SK-N-SH (cell line): ENCODE measurements around the gene DMD. TPM values are rescaled to one million over a fixed set of nuclear protein-coding genes. Genes with fewer than 3 reads are reported as not detected.

Experiments
- CTCF ChIA-PET: fragments of 300-600, 350-600 bp; formaldehyde crosslinking; extraction: SDS; loops from one replicate; lab custom pipeline; 2021; lab: Yijun Ruan, JAX
- POLR2A ChIA-PET: fragments of 350-600 bp; sonication (Branson Sonifier 250); formaldehyde crosslinking; extraction: SDS; loops from one replicate; lab custom pipeline; 2020; ENCODE audit warnings: antibody characterized with exemption, inconsistent platforms; lab: Yijun Ruan, JAX
- DNase-seq: peaks from one replicate; pipeline ENCODE4 v3.0.0; 2012
- H2AFZ ChIP-seq: fragments of 200-600 bp; sonication (generic); 2 replicates; pipeline ENCODE4 v1.8.1; 2016; ENCODE audit warnings: antibody characterized with exemption, mild to moderate bottlenecking, low read depth
- H3F3A ChIP-seq: fragments of 200-600 bp; sonication (generic); replicated peaks from 2 replicates; pipeline ENCODE3; 2016; ENCODE audit warnings: antibody characterized with exemption, mild to moderate bottlenecking; ENCODE audit not compliant: insufficient read depth
- H3K27ac ChIP-seq, 2 experiments: fragments of 200-500 bp in 1 of 2; fragments of 200-600 bp in 1 of 2; sonication (Bioruptor generic) in 1 of 2; sonication (generic), shearing (Covaris generic) in 1 of 2; 2 replicates each; pipeline versions ENCODE4 v1.5.1 to v1.6.1; 2014 to 2016; ENCODE audit warnings: low read depth in 2 of 2, inconsistent platforms in 1 of 2, low read length in 1 of 2, mild to moderate bottlenecking in 1 of 2, mixed read lengths in 1 of 2
- H3K27me3 ChIP-seq: fragments of 200-600 bp; sonication (generic), shearing (Covaris generic); 2 replicates; pipeline ENCODE4 v1.6.1; 2016; ENCODE audit warnings: mixed run types; ENCODE audit not compliant: insufficient read depth
- H3K36me3 ChIP-seq, 2 experiments: fragments of 200-500 bp in 1 of 2; fragments of 200-600 bp in 1 of 2; sonication (Bioruptor generic) in 1 of 2; sonication (generic) in 1 of 2; replicated peaks in 1 of 2; 2 replicates each; pipeline versions ENCODE3 to v1.5.1; 2014 to 2016; ENCODE audit warnings: low read length in 1 of 2, mild to moderate bottlenecking in 1 of 2; ENCODE audit not compliant: insufficient read depth in 2 of 2, control insufficient read depth in 1 of 2
- H3K4me1 ChIP-seq, 2 experiments: fragments of 200-500 bp in 1 of 2; fragments of 200-600 bp in 1 of 2; sonication (Bioruptor generic) in 1 of 2; sonication (generic), shearing (Covaris generic) in 1 of 2; 2 replicates each; pipeline versions ENCODE4 v1.5.1 to v1.6.1; 2014 to 2016; ENCODE audit warnings: low read depth in 1 of 2, low read length in 1 of 2, mixed run types in 1 of 2; ENCODE audit not compliant: insufficient read depth in 2 of 2, control insufficient read depth in 1 of 2
- H3K4me2 ChIP-seq: fragments of 200-600 bp; sonication (generic), shearing (Covaris generic); 2 replicates; pipeline ENCODE4 v1.6.1; 2017; ENCODE audit warnings: mixed run types
- H3K4me3 ChIP-seq, 2 experiments: fragments of 200-500 bp in 1 of 2; fragments of 200-600 bp in 1 of 2; sonication (Bioruptor generic) in 1 of 2; sonication (generic), shearing (Covaris generic) in 1 of 2; 2 replicates each; pipeline versions ENCODE4 v1.5.1 to v1.8.1; 2014 to 2016; ENCODE audit warnings: low read depth in 2 of 2, inconsistent platforms in 1 of 2, low read length in 1 of 2, mild to moderate bottlenecking in 1 of 2, mixed read lengths in 1 of 2, moderate library complexity in 1 of 2
- H3K79me2 ChIP-seq: fragments of 200-600 bp; sonication (generic); 2 replicates; pipeline ENCODE4 v1.8.1; 2017; ENCODE audit warnings: mild to moderate bottlenecking; ENCODE audit not compliant: insufficient read depth
- H3K9ac ChIP-seq: fragments of 200-600 bp; sonication (generic); 2 replicates; pipeline ENCODE4 v1.6.1; 2017; ENCODE audit warnings: mixed run types
- H3K9me2 ChIP-seq: fragments of 200-600 bp; sonication (generic); 2 replicates; pipeline ENCODE4 v1.6.1; 2017; ENCODE audit warnings: mixed run types
- H3K9me3 ChIP-seq: fragments of 200-600 bp; sonication (generic); 2 replicates; pipeline ENCODE4 v1.6.1; 2017; ENCODE audit warnings: mixed run types, mild to moderate bottlenecking, moderate library complexity
- H4K20me1 ChIP-seq: fragments of 200-600 bp; sonication (generic); 2 replicates; pipeline ENCODE4 v1.6.1; 2017; ENCODE audit warnings: mild to moderate bottlenecking, mixed run types; ENCODE audit not compliant: insufficient read depth
- CTCF ChIP-seq: fragments of 200-600 bp; sonication (generic); IDR thresholded peaks from 2 replicates; pipeline ENCODE4 v1.6.1; 2017; ENCODE audit warnings: antibody characterized with exemption, mild to moderate bottlenecking, moderate library complexity
- ELF1 ChIP-seq: IDR thresholded peaks from 2 replicates; pipeline ENCODE4 v1.4.0; 2012
- EP300 ChIP-seq, 2 experiments: IDR thresholded peaks; 2 replicates each; pipeline versions ENCODE4 v1.4.0 to v1.6.1; 2012; ENCODE audit warnings: borderline replicate concordance in 1 of 2, low read depth in 1 of 2, low read length in 1 of 2
- FOSL2 ChIP-seq: IDR thresholded peaks from 2 replicates; pipeline ENCODE4 v1.4.0; 2012; ENCODE audit warnings: low read depth, mild to moderate bottlenecking, moderate library complexity, borderline replicate concordance
- FOXJ3 ChIP-seq: sonication (generic); formaldehyde crosslinking; IDR thresholded peaks from 2 replicates; pipeline ENCODE4 v1.5.1; 2020; ENCODE audit warnings: mild to moderate bottlenecking, missing genetic modification reagents
- IRF3 ChIP-seq: fragments of 150-350 bp; IDR thresholded peaks from 2 replicates; pipeline ENCODE4 v1.6.1; 2016; ENCODE audit warnings: mild to moderate bottlenecking, low read depth, low read length
- JUND ChIP-seq: IDR thresholded peaks from 2 replicates; pipeline ENCODE4 v1.4.0; 2012
- NFIC ChIP-seq: IDR thresholded peaks from 2 replicates; pipeline ENCODE4 v1.4.0; 2012; ENCODE audit warnings: borderline replicate concordance
- NRF1 ChIP-seq: IDR thresholded peaks from 2 replicates; pipeline ENCODE4 v1.6.1; 2012; ENCODE audit warnings: low read depth, mild to moderate bottlenecking, low read length
- POLR2AphosphoS5 ChIP-seq: IDR thresholded peaks from 2 replicates; pipeline ENCODE4 v1.6.1; 2012; ENCODE audit warnings: low read depth, low read length
- RAD21 ChIP-seq: IDR thresholded peaks from 2 replicates; pipeline ENCODE4 v1.6.1; 2012; ENCODE audit warnings: mild to moderate bottlenecking, low read length
- RFX5 ChIP-seq: IDR thresholded peaks from 2 replicates; pipeline ENCODE4 v1.6.1; 2012; ENCODE audit warnings: mild to moderate bottlenecking, improper control_type of control experiment, low read length
- RXRA ChIP-seq: IDR thresholded peaks from 2 replicates; pipeline ENCODE4 v1.4.0; 2012; ENCODE audit warnings: low read depth, mild to moderate bottlenecking, borderline replicate concordance
- TAF1 ChIP-seq: IDR thresholded peaks from 2 replicates; pipeline ENCODE4 v1.6.1; 2012; ENCODE audit warnings: low read depth, mild to moderate bottlenecking, low read length, moderate library complexity, borderline replicate concordance
- TCF12 ChIP-seq: IDR thresholded peaks from 2 replicates; pipeline ENCODE4 v1.4.0; 2012
- TEAD4 ChIP-seq: IDR thresholded peaks from 2 replicates; pipeline ENCODE4 v1.4.0; 2012; ENCODE audit warnings: mild to moderate bottlenecking, borderline replicate concordance; ENCODE audit not compliant: insufficient read depth
- USF2 ChIP-seq: fragments of 150-350 bp; IDR thresholded peaks from 2 replicates; pipeline ENCODE4 v1.6.1; 2017; ENCODE audit warnings: antibody characterized with exemption, low read length, low read depth, borderline replicate concordance
- YY1 ChIP-seq: IDR thresholded peaks from 2 replicates; pipeline ENCODE4 v1.4.0; 2012; ENCODE audit warnings: low read depth, mild to moderate bottlenecking
- ZBTB33 ChIP-seq: IDR thresholded peaks from 2 replicates; pipeline ENCODE4 v1.4.0; 2012; ENCODE audit warnings: low read depth, borderline replicate concordance
- WGBS: methylation state at CpG from one replicate; pipeline ENCODE4 v1.1.6; 2017; ENCODE audit warnings: low lambda C conversion rate; 5-methylcytosine and 5-hydroxymethylcytosine counted together
- polyA plus RNA-seq, 3 experiments: library from polyadenylated mRNA; depleted of rRNA; stranded (reverse); fragments of >200 nt; gene quantifications; 2 replicates each; pipeline ENCODE4 v1.2.3, GENCODE V29; 2012

Gene DMD
- polyA plus RNA-seq, 1 of the 3 experiments (the other 2 are of a cell fraction), result 3.9 TPM

GRCh38 chrX:31663172-31663571 lies 1548.2 kb downstream of the DMD start (continued):
- no peak for TF ChIP-seq CTCF
- no peak for TF ChIP-seq JUND
- TF ChIP-seq NRF1, result no peak
- TF ChIP-seq RFX5, result no peak
- no peak for TF ChIP-seq TAF1
- TF ChIP-seq ZBTB33, result no peak
- TF ChIP-seq NFIC, result no peak
- TF ChIP-seq YY1, result no peak
- no peak for TF ChIP-seq TEAD4
- no peak for TF ChIP-seq ELF1
- TF ChIP-seq, all 33 proteins: peak for 0

- no peaks in the 10 kb centered on the region for H3K9me2 ChIP-seq
- DNase-seq, result no peak
- no peaks in the 10 kb centered on the region for H3K36me3 ChIP-seq
- no peaks in the 10 kb centered on the region for H3K4me1 ChIP-seq
- no peak overlapping the region for H3K4me3 ChIP-seq
- no peak overlapping the region for H3K9ac ChIP-seq
- no peak overlapping the region for H2AFZ ChIP-seq
- H3K27ac ChIP-seq, result no peak overlapping the region
- no peaks in the 10 kb centered on the region for H4K20me1 ChIP-seq
- no peaks in the 10 kb centered on the region for H3F3A ChIP-seq
- 48% methylated on average over 2 of the region's 2 CpGs for WGBS
- no peak for TF ChIP-seq TAF1
- TF ChIP-seq USF2, result no peak
- TF ChIP-seq FOSL2, result no peak
- no peak for TF ChIP-seq ELF1
- no peak for TF ChIP-seq FOXJ3
- no peak for TF ChIP-seq RAD21
- TF ChIP-seq JUND, result no peak
- no peak for TF ChIP-seq TEAD4
- no peak for TF ChIP-seq RXRA
- no peak for TF ChIP-seq EP300 (IDR thresholded peaks at IDR 0.05; ENCODE audit: borderline replicate concordance in 1 of 2, low read depth in 1 of 2, low read length in 1 of 2)
- no peak for TF ChIP-seq IRF3
- no peak for TF ChIP-seq RFX5
- no peak for TF ChIP-seq CTCF
- TF ChIP-seq POLR2AphosphoS5, result no peak
- no peak for TF ChIP-seq NRF1
- no peak for TF ChIP-seq TCF12
- no peak overlapping the region for H3K4me2 ChIP-seq
- POLR2A ChIA-PET, result interaction anchor here (0.5 kb wide), 1 partner anchor 1796 kb away, joined by 4 read pairs; no protein-coding TSS in a partner anchor
- H3K9me3 ChIP-seq, result no peaks in the 10 kb centered on the region
- no peaks in the 10 kb centered on the region for H3K27me3 ChIP-seq
- no peaks in the 10 kb centered on the region for H3K79me2 ChIP-seq
- CTCF ChIA-PET, result interaction anchor here (1.7 to 3.0 kb wide), 2 partner anchors 622 to 624 kb away, joined by 5 to 26 read pairs; no protein-coding TSS in a partner anchor
These were observed 1550.0 kb downstream of the DMD start for GRCh38 chrX:31661280-31661810.
